ENCODE data around the gene CUL1.

- TF ChIP-seq POLR2A (IDR thresholded peaks at IDR 0.05; ENCODE audit: low read depth, low read length): no peak
- TF ChIP-seq TAF1 (IDR thresholded peaks at IDR 0.05; ENCODE audit: borderline replicate concordance, low read depth, low read length): no peak
These were observed 10.2 kb upstream of the CUL1 start for GRCh38 chr7:148688526-148688925.
